ENCODE data around the gene OR2L13.

Gene OR2L13

DNA sequence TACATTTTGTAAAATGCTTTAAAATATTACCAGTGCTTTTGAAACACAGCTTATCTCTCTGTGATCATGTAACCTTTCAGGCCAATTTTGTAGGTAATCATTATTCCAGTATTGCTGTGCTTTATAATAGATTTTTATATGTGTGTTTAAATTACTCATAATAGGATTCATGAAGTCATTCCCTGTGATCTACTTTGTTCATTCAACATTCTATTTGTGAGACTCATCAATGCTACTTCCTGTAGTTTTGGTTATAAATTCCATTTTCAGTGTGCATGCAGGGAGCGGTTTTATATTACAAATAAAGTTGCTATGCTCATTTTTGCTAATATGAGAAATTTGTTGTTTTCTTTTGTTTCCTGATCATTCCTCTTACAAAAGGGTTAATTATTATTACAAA, 45.9 kb downstream of the OR2L13 start:
- Mint-ChIP-seq H3K27me3 (no peaks in the 10 kb centered on the region), H3K4me3 (no peak overlapping the region), H3K36me3 (ENCODE audit: insufficient read depth) (no peaks in the 10 kb centered on the region), H3K4me1 (ENCODE audit: low read depth in 2 of 2) (no peaks in the 10 kb centered on the region), H3K9me3 (peaks cover 8 to 9% of the 10 kb centered on the region in 2 donors), H3K27ac (no peak overlapping the region)
- ATAC-seq (replicated peaks) (no peak), DNase-seq (no peak)

- no peak overlapping the region for H3K4me3 Mint-ChIP-seq
- ATAC-seq (replicated peaks) (no peak), DNase-seq (no peak)
- H3K36me3 Mint-ChIP-seq (ENCODE audit: insufficient read depth) = no peaks in the 10 kb centered on the region
- peaks cover 9 to 23% of the 10 kb centered on the region in 2 donors for H3K9me3 Mint-ChIP-seq
- H3K27ac Mint-ChIP-seq = no peak overlapping the region
- H3K27me3 Mint-ChIP-seq = no peaks in the 10 kb centered on the region
- no peaks in the 10 kb centered on the region for H3K4me1 Mint-ChIP-seq (ENCODE audit: low read depth in 2 of 2)
These were observed 48.3 kb downstream of the OR2L13 start for GRCh38 chr1:248143311-248143710.

- no peak within 1 kb of the TSS for H3K27ac Mint-ChIP-seq
- DNase-seq (no peak), ATAC-seq (replicated peaks) (no peak)
- H3K27me3 Mint-ChIP-seq = no peaks in the 10 kb centered on the region
- no peak within 1 kb of the TSS for H3K4me3 Mint-ChIP-seq
- H3K36me3 Mint-ChIP-seq (ENCODE audit: insufficient read depth) = no peaks in the 10 kb centered on the region
- peaks cover 6 to 23% of the 10 kb centered on the region in 2 donors for H3K9me3 Mint-ChIP-seq
- no peaks in the 10 kb centered on the region for H3K4me1 Mint-ChIP-seq (ENCODE audit: low read depth in 2 of 2)
These were observed 49.7 kb downstream of the OR2L13 start, which contains the start of gene OR2M5 for GRCh38 chr1:248144513-248145198. TSS of gene OR2M5 (plus strand) at chr1:248145148. CDS start at chr1:248145148, 0 bp downstream.
